ENCODE data around the gene ITPR1.

Gene ITPR1

GRCh38 chr3:4475804-4476203 is 17.3 kb upstream of the ITPR1 start:
- ChIA-PET POLR2A (interaction anchor here (2.0 kb wide), 1 partner anchor 17 kb away, joined by 11 read pairs; the partner anchor contains the start of gene ITPR1), CTCF (interaction anchor here (0.7 to 1.4 kb wide), 2 partner anchors 12 to 158 kb away, joined by 3 read pairs; no protein-coding TSS in a partner anchor)
- TF ChIP-seq ZNF514 (tag by site-specific recombination; IDR thresholded peaks at IDR 0.05): no peak
- no peak for TF ChIP-seq ZBTB10 (tag by site-specific recombination; IDR thresholded peaks at IDR 0.05)
- TF ChIP-seq ZNF362 (tag by site-specific recombination; IDR thresholded peaks at IDR 0.05): no peak
- no peak for TF ChIP-seq ZNF416 (tag by site-specific recombination; IDR thresholded peaks at IDR 0.05)
- no peak for TF ChIP-seq OVOL3 (tag by site-specific recombination; IDR thresholded peaks at IDR 0.05)
- TF ChIP-seq ZNF621 (tag by site-specific recombination; IDR thresholded peaks at IDR 0.05): no peak
- no peak for TF ChIP-seq INSM2 (tag by site-specific recombination; IDR thresholded peaks at IDR 0.05)
- no peak for TF ChIP-seq PBX3 (CRISPR knock-in tag; IDR thresholded peaks at IDR 0.05)
- no peak for TF ChIP-seq ZNF148 (tag by site-specific recombination; IDR thresholded peaks at IDR 0.05; ENCODE audit: borderline replicate concordance)
- TF ChIP-seq ZNF169 (tag by site-specific recombination; IDR thresholded peaks at IDR 0.05): no peak
- no peak for TF ChIP-seq ZNF555 (tag by site-specific recombination; conservative IDR thresholded peaks at IDR 0.05)
- no peak for TF ChIP-seq HOXA7 (CRISPR knock-in tag; IDR thresholded peaks at IDR 0.05; ENCODE audit: borderline replicate concordance)
- Histone ChIP-seq H3K4me1 (ENCODE audit: control insufficient read depth, insufficient read depth, low read length) (0 out of 2 replicates have a peak, but pooled peaks cover 2% of the 10 kb centered on the region), H3K27ac (ENCODE audit: extremely low read depth, low read depth, low read length) (no peak overlapping the region), H3K36me3 (ENCODE audit: control insufficient read depth in 2 of 2, insufficient read depth in 1 of 2, low read length in 2 of 2) (no peaks in the 10 kb centered on the region), H3K9me3 (ENCODE audit: control insufficient read depth, insufficient read depth, low read depth, low read length) (no peaks in the 10 kb centered on the region), H3K4me3 (ENCODE audit: low read depth, low read length) (no peak overlapping the region)

GRCh38 chr3:4476496-4476895 is 16.7 kb upstream of the ITPR1 start:
- Histone ChIP-seq H3K36me3 (ENCODE audit: control insufficient read depth in 2 of 2, insufficient read depth in 1 of 2, low read length in 2 of 2) (no peaks in the 10 kb centered on the region), H3K9me3 (ENCODE audit: control insufficient read depth, insufficient read depth, low read depth, low read length) (no peaks in the 10 kb centered on the region), H3K4me3 (ENCODE audit: low read depth, low read length) (no peak overlapping the region), H3K4me1 (ENCODE audit: control insufficient read depth, insufficient read depth, low read length) (0 out of 2 replicates have a peak, but pooled peaks cover 2% of the 10 kb centered on the region), H3K27ac (ENCODE audit: extremely low read depth, low read depth, low read length) (no peak overlapping the region)
- ChIA-PET CTCF (interaction anchor here (1.4 kb wide), 1 partner anchor 12 kb away, joined by 3 read pairs; no protein-coding TSS in a partner anchor), POLR2A (no interaction called here)
- TF ChIP-seq ZNF341 (tag by site-specific recombination; IDR thresholded peaks at IDR 0.05; ENCODE audit: low read depth) (no peak), AEBP2 (tag by site-specific recombination; IDR thresholded peaks at IDR 0.05; ENCODE audit: borderline replicate concordance) (no peak), ZNF214 (tag by site-specific recombination; IDR thresholded peaks at IDR 0.05; ENCODE audit: borderline replicate concordance) (no peak), ATF2 (tag by site-specific recombination; IDR thresholded peaks at IDR 0.05; ENCODE audit: low read depth) (no peak), ZEB2 (tag by site-specific recombination; IDR thresholded peaks at IDR 0.05) (no peak), ZNF24 (tag by site-specific recombination; IDR thresholded peaks at IDR 0.05) (no peak), ZNF791 (tag by site-specific recombination; IDR thresholded peaks at IDR 0.05) (no peak), ZBTB20 (tag by site-specific recombination; IDR thresholded peaks at IDR 0.05) (no peak)
- TF ChIP-seq, protein P1, sequence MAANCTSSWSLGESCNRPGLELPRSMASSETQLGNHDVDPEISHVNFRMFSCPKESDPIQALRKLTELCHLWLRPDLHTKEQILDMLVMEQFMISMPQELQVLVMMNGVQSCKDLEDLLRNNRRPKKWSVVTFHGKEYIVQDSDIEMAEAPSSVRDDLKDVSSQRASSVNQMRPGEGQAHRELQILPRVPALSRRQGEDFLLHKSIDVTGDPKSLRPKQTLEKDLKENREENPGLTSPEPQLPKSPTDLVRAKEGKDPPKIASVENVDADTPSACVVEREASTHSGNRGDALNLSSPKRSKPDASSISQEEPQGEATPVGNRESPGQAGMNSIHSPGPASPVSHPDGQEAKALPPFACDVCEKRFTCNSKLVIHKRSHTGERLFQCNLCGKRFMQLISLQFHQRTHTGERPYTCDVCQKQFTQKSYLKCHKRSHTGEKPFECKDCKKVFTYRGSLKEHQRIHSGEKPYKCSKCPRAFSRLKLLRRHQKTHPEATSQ (tag by site-specific recombination; IDR thresholded peaks at IDR 0.05): no peak

Data from HEK293 (cell line).